ENCODE data around the gene MIF4GD. TPM values are rescaled to one million over a fixed set of nuclear protein-coding genes. Genes with fewer than 3 reads are reported as not detected.

The MIF4GD gene
- total RNA-seq, 2 experiments from 2014 or later = 29.4 to 32.4 TPM

DNA sequence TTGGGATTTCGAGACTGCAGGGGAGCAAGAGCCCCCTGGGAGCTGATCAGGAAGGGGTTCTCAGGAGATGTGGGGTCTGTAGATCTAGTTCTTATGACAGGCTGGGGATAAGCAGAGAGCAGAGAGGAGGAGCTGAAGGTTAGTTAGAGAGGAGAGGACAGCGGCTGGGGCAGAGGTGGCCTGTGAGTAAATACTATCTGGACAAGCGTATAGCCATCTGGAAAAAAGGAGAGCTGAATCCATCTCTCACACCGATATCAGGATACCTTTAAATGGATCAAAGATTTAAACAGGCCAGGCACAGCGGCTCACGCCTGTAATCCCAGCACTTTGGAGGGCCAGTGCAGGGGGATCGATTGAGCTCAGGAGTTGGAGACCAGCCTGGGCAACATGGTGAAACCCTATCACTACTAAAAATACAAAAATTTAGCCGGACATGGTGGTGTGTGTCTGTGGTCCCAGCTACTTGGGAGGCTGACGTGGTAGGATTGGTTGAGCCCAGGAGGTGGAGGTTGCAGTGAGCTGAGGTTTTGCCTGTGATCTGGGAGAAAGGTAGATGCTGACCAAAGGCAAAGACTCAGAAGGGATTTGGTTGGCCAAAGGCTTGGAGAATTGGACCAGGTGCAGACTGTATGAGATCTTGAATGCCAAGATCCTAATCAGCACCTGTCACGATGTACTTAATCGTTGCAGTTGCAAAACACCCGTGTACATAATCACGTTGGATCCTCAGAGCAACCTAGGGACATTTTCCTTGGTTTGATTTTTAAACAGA lies 37.1 kb upstream of the MIF4GD start:
- POLR2A ChIA-PET = no interaction called here
- no peak for DNase-seq
- H3K27ac ChIP-seq (ENCODE audit: low read depth in 1 of 2, low read length in 2 of 2) = no peak overlapping the region
- peaks cover 9% of the 10 kb centered on the region for H3K4me1 ChIP-seq (ENCODE audit: insufficient read depth, low read length)
- H3K36me3 ChIP-seq (ENCODE audit: insufficient read depth, low read length) = no peaks in the 10 kb centered on the region
- Mint-ChIP-seq H3K9me3 (no peaks in the 10 kb centered on the region), H3K27ac (no peak overlapping the region), H3K4me3 (no peak overlapping the region), H3K4me1 (ENCODE audit: low read depth) (no peaks in the 10 kb centered on the region), H3K36me3 (ENCODE audit: low read depth) (no peaks in the 10 kb centered on the region), H3K27me3 (no peaks in the 10 kb centered on the region)
- no peak overlapping the region for H3K4me3 ChIP-seq (ENCODE audit: low read length)
- no peaks in the 10 kb centered on the region for H3K9me3 ChIP-seq (ENCODE audit: control insufficient read depth in 1 of 2, insufficient read depth in 1 of 2, low read length in 2 of 2)
- intact Hi-C loops (cut with DNase I, micrococcal nuclease) = no loop called here
- TF ChIP-seq, protein P1, sequence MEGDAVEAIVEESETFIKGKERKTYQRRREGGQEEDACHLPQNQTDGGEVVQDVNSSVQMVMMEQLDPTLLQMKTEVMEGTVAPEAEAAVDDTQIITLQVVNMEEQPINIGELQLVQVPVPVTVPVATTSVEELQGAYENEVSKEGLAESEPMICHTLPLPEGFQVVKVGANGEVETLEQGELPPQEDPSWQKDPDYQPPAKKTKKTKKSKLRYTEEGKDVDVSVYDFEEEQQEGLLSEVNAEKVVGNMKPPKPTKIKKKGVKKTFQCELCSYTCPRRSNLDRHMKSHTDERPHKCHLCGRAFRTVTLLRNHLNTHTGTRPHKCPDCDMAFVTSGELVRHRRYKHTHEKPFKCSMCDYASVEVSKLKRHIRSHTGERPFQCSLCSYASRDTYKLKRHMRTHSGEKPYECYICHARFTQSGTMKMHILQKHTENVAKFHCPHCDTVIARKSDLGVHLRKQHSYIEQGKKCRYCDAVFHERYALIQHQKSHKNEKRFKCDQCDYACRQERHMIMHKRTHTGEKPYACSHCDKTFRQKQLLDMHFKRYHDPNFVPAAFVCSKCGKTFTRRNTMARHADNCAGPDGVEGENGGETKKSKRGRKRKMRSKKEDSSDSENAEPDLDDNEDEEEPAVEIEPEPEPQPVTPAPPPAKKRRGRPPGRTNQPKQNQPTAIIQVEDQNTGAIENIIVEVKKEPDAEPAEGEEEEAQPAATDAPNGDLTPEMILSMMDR (IDR thresholded peaks at IDR 0.05) = no peak
- CTCF ChIA-PET = interaction anchor here (0.7 kb wide), 1 partner anchor 217 kb away, joined by 3 read pairs; no protein-coding TSS in a partner anchor
- H3K27me3 ChIP-seq (ENCODE audit: control insufficient read depth in 1 of 2, insufficient read depth in 2 of 2, low read length in 2 of 2) = no peaks in the 10 kb centered on the region
- no peak for ATAC-seq (ENCODE audit: poor library complexity)

DNA sequence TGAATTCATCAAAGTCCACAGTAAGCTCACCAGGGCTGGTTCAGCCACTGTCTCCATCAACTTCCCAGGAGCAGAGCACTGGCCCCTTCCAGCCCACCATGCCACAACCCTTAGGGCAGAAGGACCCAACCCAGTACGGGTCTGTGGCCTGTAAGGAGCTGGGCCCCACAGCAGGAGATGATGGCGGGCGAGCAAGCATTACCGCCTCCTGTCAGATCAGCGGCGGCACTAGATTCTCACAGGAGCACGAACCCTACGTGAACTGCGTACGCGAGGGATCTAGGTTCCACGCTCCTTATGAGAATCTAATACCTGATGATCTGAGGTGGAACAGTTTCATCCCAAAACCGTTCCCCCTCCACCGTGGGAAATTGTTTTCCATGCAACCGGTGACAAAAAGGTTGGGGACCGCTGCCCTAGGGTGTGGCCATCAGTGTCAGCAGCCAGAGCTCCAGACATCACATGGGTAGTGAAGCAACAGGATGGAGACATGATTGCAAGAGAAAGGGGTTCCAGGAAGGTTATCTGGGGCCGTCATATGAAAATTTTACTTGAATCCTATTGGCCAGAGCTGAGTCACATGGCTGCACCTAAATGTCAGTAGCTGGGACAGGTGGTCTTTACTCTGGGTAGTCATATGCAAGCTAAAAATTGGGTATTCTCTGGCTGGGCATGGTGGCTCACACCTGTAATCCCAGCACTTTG lies 30.6 kb upstream of the MIF4GD start:
- ChIA-PET POLR2A (no interaction called here), CTCF (interaction anchor here (1.2 kb wide), 1 partner anchor 22 kb away, joined by 4 read pairs; no protein-coding TSS in a partner anchor)
- no peaks in the 10 kb centered on the region for H3K4me1 Mint-ChIP-seq (ENCODE audit: low read depth)
- no peaks in the 10 kb centered on the region for H3K27me3 ChIP-seq (ENCODE audit: control insufficient read depth in 1 of 2, insufficient read depth in 2 of 2, low read length in 2 of 2)
- intact Hi-C loops (cut with DNase I, micrococcal nuclease) = no loop called here
- no peaks in the 10 kb centered on the region for H3K27me3 Mint-ChIP-seq
- ATAC-seq (ENCODE audit: poor library complexity) (no peak), DNase-seq (peak in 2 of 14 experiments; percentile 48 to 51)
- no peak overlapping the region for H3K4me3 Mint-ChIP-seq
- H3K27ac ChIP-seq (ENCODE audit: low read depth in 1 of 2, low read length in 2 of 2) = no peak overlapping the region
- H3K36me3 Mint-ChIP-seq (ENCODE audit: low read depth) = no peaks in the 10 kb centered on the region
- H3K36me3 ChIP-seq (ENCODE audit: insufficient read depth, low read length) = no peaks in the 10 kb centered on the region
- no peaks in the 10 kb centered on the region for H3K9me3 Mint-ChIP-seq
- TF ChIP-seq, protein P1 (IDR thresholded peaks at IDR 0.05) = no peak
- H3K4me3 ChIP-seq (ENCODE audit: low read length) = no peak overlapping the region
- H3K27ac Mint-ChIP-seq = no peak overlapping the region
- no peaks in the 10 kb centered on the region for H3K9me3 ChIP-seq (ENCODE audit: control insufficient read depth in 1 of 2, insufficient read depth in 1 of 2, low read length in 2 of 2)
- peaks cover 4% of the 10 kb centered on the region for H3K4me1 ChIP-seq (ENCODE audit: insufficient read depth, low read length)

DNA sequence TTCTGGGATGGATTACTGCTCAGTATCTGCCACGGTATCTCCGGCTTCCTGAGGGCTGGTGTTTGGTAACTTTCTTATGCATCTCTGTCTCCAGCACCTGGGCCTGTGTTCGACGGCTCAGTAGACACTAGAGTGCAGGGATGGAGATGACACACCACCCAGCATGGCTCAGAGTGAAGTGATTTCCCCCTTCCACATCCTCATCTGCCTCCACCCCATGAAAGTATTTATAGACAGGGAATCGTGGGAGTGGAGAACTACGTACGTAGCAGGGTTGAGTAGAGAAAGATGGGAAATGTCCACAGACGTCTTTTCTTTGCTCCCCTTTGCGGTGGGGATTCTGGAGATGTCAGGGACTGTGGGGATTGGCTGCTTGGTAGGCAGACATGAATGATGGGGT lies 30.0 kb upstream of the MIF4GD start:
- Histone ChIP-seq H3K4me1 (ENCODE audit: insufficient read depth, low read length) (peaks cover 4% of the 10 kb centered on the region), H3K27me3 (ENCODE audit: control insufficient read depth in 1 of 2, insufficient read depth in 2 of 2, low read length in 2 of 2) (no peaks in the 10 kb centered on the region), H3K9me3 (ENCODE audit: control insufficient read depth in 1 of 2, insufficient read depth in 1 of 2, low read length in 2 of 2) (no peaks in the 10 kb centered on the region), H3K36me3 (ENCODE audit: insufficient read depth, low read length) (no peaks in the 10 kb centered on the region), H3K4me3 (ENCODE audit: low read length) (no peak overlapping the region), H3K27ac (ENCODE audit: low read depth in 1 of 2, low read length in 2 of 2) (no peak overlapping the region)
- Mint-ChIP-seq H3K4me3 (no peak overlapping the region), H3K9me3 (no peaks in the 10 kb centered on the region), H3K4me1 (ENCODE audit: low read depth) (no peaks in the 10 kb centered on the region), H3K27me3 (no peaks in the 10 kb centered on the region), H3K27ac (no peak overlapping the region), H3K36me3 (ENCODE audit: low read depth) (no peaks in the 10 kb centered on the region)
- TF ChIP-seq, protein P1 (IDR thresholded peaks at IDR 0.05) = no peak
- no peak for ATAC-seq (ENCODE audit: poor library complexity)
- intact Hi-C loops (cut with DNase I, micrococcal nuclease) = no loop called here
- peak in 2 of 14 experiments; percentile 49 to 50 for DNase-seq
- CTCF ChIA-PET = interaction anchor here (1.2 kb wide), 1 partner anchor 23 kb away, joined by 4 read pairs; no protein-coding TSS in a partner anchor
- POLR2A ChIA-PET = no interaction called here

Data from CD4-positive, alpha-beta T cell (primary cell).